ENCODE results near the gene CERCAM. TPM values are rescaled to one million over a fixed set of nuclear protein-coding genes. Genes with fewer than 3 reads are reported as not detected.

CERCAM gene
- total and polyA plus RNA-seq, 2 experiments from 2014 or later: 2.7 to 7.9 TPM

- no peak for TF ChIP-seq ZNF331 (CRISPR knock-in tag; IDR thresholded peaks at IDR 0.05; ENCODE audit: low read depth)
- TF ChIP-seq NANOG (IDR thresholded peaks at IDR 0.05; ENCODE audit: borderline replicate concordance): 0 out of 2 replicates have a peak, but pooled peaks have one; percentile 1
- TF ChIP-seq EZH2 (IDR thresholded peaks at IDR 0.05; ENCODE audit: low read depth, unreplicated experiment): no peak
- TF ChIP-seq POLR2AphosphoS5 (IDR thresholded peaks at IDR 0.05; ENCODE audit: low read depth): peak; percentile 73
- TF ChIP-seq CTCF (conservative IDR thresholded peaks at IDR 0.05; ENCODE audit: low read depth in 2 of 2): no peak
- no peak for TF ChIP-seq ETS1 (IDR thresholded peaks at IDR 0.05)
Measured at GRCh38 chr9:128396970-128397613, 23.6 kb upstream of the CERCAM start (continued).

GRCh38 chr9:128397831-128398230 lies 22.8 kb upstream of the CERCAM start:
- H3K27ac ChIP-seq (ENCODE audit: low read depth): no peak overlapping the region
- no peaks in the 10 kb centered on the region for H3K36me3 ChIP-seq (ENCODE audit: insufficient read depth)
- H2AFZ ChIP-seq: no peak overlapping the region
- H3K9me2 ChIP-seq (ENCODE audit: insufficient read depth): no peaks in the 10 kb centered on the region
- peaks cover 25% of the 10 kb centered on the region for H3F3A ChIP-seq (replicated peaks; ENCODE audit: low read depth)
- H3K9me3 Mint-ChIP-seq: no peaks in the 10 kb centered on the region
- H3K36me3 Mint-ChIP-seq (ENCODE audit: low read depth): no peaks in the 10 kb centered on the region; the same call in 2 of the 3 replicates
- peaks cover 100% of the 10 kb centered on the region for H3K27me3 ChIP-seq (ENCODE audit: insufficient read depth)
- no peak for DNase-seq (ENCODE audit: low spot score)
- H3K79me2 ChIP-seq (replicated peaks; ENCODE audit: insufficient read depth): no peaks in the 10 kb centered on the region
- peaks cover 96% of the 10 kb centered on the region for H3K27me3 Mint-ChIP-seq (ENCODE audit: insufficient read depth, low read depth, poor library complexity)
- no peak for ATAC-seq
- peaks cover 33% of the 10 kb centered on the region for H3K4me1 ChIP-seq (ENCODE audit: insufficient read depth)
- H3K4me1 Mint-ChIP-seq: peaks cover 24% of the 10 kb centered on the region; the same call in 2 of the 3 replicates
- no peak overlapping the region for H3K4me3 Mint-ChIP-seq
- H3K27ac Mint-ChIP-seq: no peak overlapping the region
- H3K4me2 ChIP-seq: no peak overlapping the region
- peaks cover 15% of the 10 kb centered on the region; the same call in 1 of the 2 replicates for H4K20me1 ChIP-seq (replicated peaks; ENCODE audit: insufficient read depth)
- no peak overlapping the region for H3K4me3 ChIP-seq
- TF ChIP-seq STAT1 (IDR thresholded peaks at IDR 0.05; ENCODE audit: unreplicated experiment) (no peak), CTCF (conservative IDR thresholded peaks at IDR 0.05; ENCODE audit: low read depth in 2 of 2) (no peak), EZH2phosphoT487 (IDR thresholded peaks at IDR 0.05; ENCODE audit: unreplicated experiment) (no peak), EZH2 (IDR thresholded peaks at IDR 0.05; ENCODE audit: low read depth, unreplicated experiment) (no peak), ZNF462 (CRISPR knock-in tag; IDR thresholded peaks at IDR 0.05) (no peak)
